Cardiac fibroblast (primary cell): ENCODE data around the gene TMX1.

Experiments
- DNase-seq, 2 donors: peaks; one replicate each; pipeline versions ENCODE4 v3.0.0 to v3.0.0-alpha.2; 2010; ENCODE audit warnings: low read depth in 2 of 2
- H3K4me3 ChIP-seq, 2 donors: replicated peaks in 1 of 2; 1 replicate in 1 of 2; 2 replicates in 1 of 2; pipeline ENCODE4 v1.5.1; 2011; ENCODE audit warnings: low read depth in 2 of 2, low read length in 2 of 2, mild to moderate bottlenecking in 2 of 2, moderate library complexity in 1 of 2
- CTCF ChIP-seq: IDR thresholded peaks from one replicate; pipeline ENCODE4 v1.5.1; 2011; ENCODE audit warnings: low read depth, mild to moderate bottlenecking, low read length, inconsistent platforms

TMX1 gene

DNA sequence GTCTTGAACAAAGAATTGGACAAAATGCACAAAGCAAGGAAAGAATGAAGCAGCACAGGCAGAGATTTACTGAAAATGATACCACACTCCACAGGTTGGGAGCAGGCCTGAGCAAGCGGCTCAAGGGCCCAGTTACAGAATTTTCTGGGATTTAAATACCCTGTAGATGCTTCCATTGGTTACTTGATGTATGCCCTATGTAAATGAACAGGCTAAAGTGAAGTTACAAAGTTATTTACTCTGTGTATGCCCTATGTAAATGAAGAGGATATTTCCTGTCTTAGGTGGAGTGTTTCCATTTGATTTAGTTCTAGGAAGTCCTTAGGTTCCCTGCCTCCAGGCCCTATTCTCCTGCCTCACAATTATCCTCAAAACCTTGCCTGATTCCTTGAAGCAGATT, 36.6 kb downstream of the TMX1 start:
- no peak overlapping the region for H3K4me3 ChIP-seq
- TF ChIP-seq CTCF: no peak
- DNase-seq: no peak

GRCh38 chr14:51277753-51278415, 37.8 kb downstream of the TMX1 start:
- H3K4me3 ChIP-seq: no peak overlapping the region
- no peak for TF ChIP-seq CTCF
- peak in 1 of 2 donors; percentile 9 for DNase-seq

DNA sequence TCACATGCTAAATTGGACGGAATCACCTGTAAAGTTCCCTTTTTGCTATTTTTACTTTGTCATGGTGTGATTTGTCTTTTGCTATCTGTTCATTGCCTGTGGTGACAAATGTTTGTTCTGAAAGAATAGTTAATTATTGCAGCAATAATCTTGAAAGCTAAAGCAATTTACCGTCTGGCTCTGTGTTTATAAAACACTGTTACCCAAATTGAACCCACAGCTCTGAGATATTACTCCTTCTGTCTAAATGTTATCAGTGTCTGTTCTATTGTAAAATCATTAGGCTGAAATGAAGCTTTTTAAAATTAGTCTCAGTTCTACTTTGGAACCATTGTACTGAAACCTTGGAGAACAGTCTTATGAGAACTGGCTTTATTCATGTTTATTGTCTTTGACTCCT, 42.5 kb downstream of the TMX1 start:
- no peak for TF ChIP-seq CTCF
- no peak for DNase-seq

DNA sequence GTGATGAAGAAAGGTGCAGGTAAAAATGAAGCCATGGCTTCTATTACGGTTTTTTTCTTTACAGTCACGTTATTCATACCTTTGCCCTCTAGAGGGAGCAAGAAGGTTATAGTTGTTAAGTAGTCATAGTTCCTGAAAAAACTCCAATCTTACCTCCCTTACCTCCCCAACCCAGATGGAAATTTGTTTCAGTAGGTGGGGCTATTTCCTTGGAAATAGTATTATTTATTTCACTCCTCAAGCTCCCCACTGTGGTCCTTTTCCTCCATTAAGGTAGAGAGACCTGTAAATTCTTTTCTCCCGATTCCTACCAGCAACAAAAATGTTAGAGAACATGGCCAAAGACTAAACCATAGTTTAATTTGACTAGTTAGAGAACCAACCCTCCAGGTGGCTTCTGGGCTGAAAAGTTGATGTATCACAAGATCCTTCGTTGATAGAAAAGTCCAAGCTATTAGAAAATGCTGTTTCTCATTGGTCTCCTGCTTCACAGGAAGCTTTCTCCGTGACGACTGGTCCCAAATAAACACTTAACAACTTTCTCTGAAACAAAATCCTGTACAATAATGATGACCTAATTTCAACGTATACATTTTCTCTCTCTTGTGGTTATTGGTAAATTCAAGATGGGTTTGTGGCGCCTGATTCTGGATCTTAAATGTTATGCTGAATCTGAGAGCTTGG, 43.5 kb downstream of the TMX1 start:
- peak; percentile 94 to 97 for DNase-seq
- H3K4me3 ChIP-seq: no peak overlapping the region
- peak; percentile 51 for TF ChIP-seq CTCF

More for the DNA sequence above, 42.5 kb downstream of the TMX1 start:
- no peak overlapping the region for H3K4me3 ChIP-seq

- DNase-seq: no peak
- TF ChIP-seq CTCF: no peak
Observed at GRCh38 chr14:51284241-51284640, 44.2 kb downstream of the TMX1 start.

DNA sequence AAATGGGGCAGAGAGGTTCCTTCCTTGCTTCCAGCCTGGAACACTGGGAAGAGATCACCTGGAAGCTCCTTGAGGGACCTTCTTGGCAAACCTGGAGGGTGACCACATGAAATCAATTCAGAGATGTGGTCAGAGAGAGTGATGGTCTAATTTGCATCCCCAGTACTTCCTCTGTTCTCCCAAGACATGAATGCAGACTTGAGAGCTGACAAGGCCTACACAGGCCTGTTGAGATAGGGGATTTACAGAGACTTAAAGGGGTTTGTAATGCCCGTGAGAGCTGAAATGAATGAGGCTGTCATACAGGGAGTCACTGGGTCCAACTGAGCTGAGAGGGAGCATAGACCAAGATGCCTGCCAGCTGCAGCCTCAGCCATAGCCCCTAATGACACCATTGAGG, 45.1 kb downstream of the TMX1 start:
- no peak for DNase-seq
- H3K4me3 ChIP-seq: no peak overlapping the region
- TF ChIP-seq CTCF: no peak

More at GRCh38 chr14:51284241-51284640, 44.2 kb downstream of the TMX1 start:
- no peak overlapping the region for H3K4me3 ChIP-seq
